ENCODE results near the gene VWA8.
A peak's percentile ranks its signal among the peaks of the same experiment; 100 is the strongest.
"Not testable (repeated sequence)": the region's sequence is repeated elsewhere in the genome, so short reads cannot be mapped to it uniquely, and the experiment has no call there.

The VWA8 gene

GRCh38 chr13:41554626-41555386 lies 406.1 kb downstream of the VWA8 start:
- DNase-seq (ENCODE audit: low spot score) = no peak

GRCh38 chr13:41554180-41554579 lies 406.7 kb downstream of the VWA8 start:
- no peak for DNase-seq (ENCODE audit: low spot score)

- no peak for DNase-seq (ENCODE audit: low spot score)
These were observed 408.9 kb downstream of the VWA8 start for GRCh38 chr13:41552031-41552430.

GRCh38 chr13:41550276-41550675 lies 410.6 kb downstream of the VWA8 start:
- DNase-seq (ENCODE audit: low spot score) = no peak

GRCh38 chr13:41549491-41549890 lies 411.4 kb downstream of the VWA8 start:
- DNase-seq (ENCODE audit: low spot score) = no peak

GRCh38 chr13:41548910-41549309 lies 412.0 kb downstream of the VWA8 start:
- DNase-seq (ENCODE audit: low spot score) = no peak

- peak; percentile 30 for DNase-seq (ENCODE audit: low spot score)
These were observed 412.9 kb downstream of the VWA8 start for GRCh38 chr13:41548031-41548430.

- DNase-seq (ENCODE audit: low spot score) = peak; percentile 98
These were observed 413.5 kb downstream of the VWA8 start for GRCh38 chr13:41547251-41548000.

GRCh38 chr13:41546372-41547190 lies 414.3 kb downstream of the VWA8 start:
- DNase-seq (ENCODE audit: low spot score) = no peak

GRCh38 chr13:41545432-41545707 lies 415.5 kb downstream of the VWA8 start:
- DNase-seq (ENCODE audit: low spot score) = no peak

GRCh38 chr13:41543664-41544300 lies 417.1 kb downstream of the VWA8 start:
- no peak for DNase-seq (ENCODE audit: low spot score)

- DNase-seq (ENCODE audit: low spot score) = not testable (repeated sequence)
These were observed 418.1 kb downstream of the VWA8 start for GRCh38 chr13:41542799-41543198.

- no peak for DNase-seq (ENCODE audit: low spot score)
These were observed 418.6 kb downstream of the VWA8 start for GRCh38 chr13:41542281-41542680.

GRCh38 chr13:41541142-41541938 lies 419.6 kb downstream of the VWA8 start:
- DNase-seq (ENCODE audit: low spot score) = no peak

- not testable (repeated sequence) for DNase-seq (ENCODE audit: low spot score)
These were observed 420.7 kb downstream of the VWA8 start for GRCh38 chr13:41540240-41540639.

GRCh38 chr13:41533266-41534052 lies 427.4 kb downstream of the VWA8 start:
- DNase-seq (ENCODE audit: low spot score) = no peak

GRCh38 chr13:41528021-41528420 lies 432.9 kb downstream of the VWA8 start:
- no peak for DNase-seq (ENCODE audit: low spot score)

GRCh38 chr13:41520660-41521630 lies 440.0 kb downstream of the VWA8 start:
- no peak for DNase-seq (ENCODE audit: low spot score)

- no peak for DNase-seq (ENCODE audit: low spot score)
These were observed 440.8 kb downstream of the VWA8 start for GRCh38 chr13:41520016-41520659.
